HFFc6 (cell line): ENCODE results near the gene ENO2. TPM values are rescaled to one million over a fixed set of nuclear protein-coding genes. Genes with fewer than 3 reads are reported as not detected.

ENCODE experiments used
- DNase-seq: peaks from one replicate; pipeline ENCODE4 v3.0.0-alpha.2; 2018
- H3K27ac Mint-ChIP-seq: 2 replicates; pipeline ENCODE4 v1.8.0; 2020; ENCODE audit warnings: mild to moderate bottlenecking, mixed read lengths
- H3K27me3 Mint-ChIP-seq: 2 replicates; pipeline ENCODE4 v1.8.0; 2021; ENCODE audit warnings: mild to moderate bottlenecking, moderate library complexity, mixed read lengths; ENCODE audit not compliant: insufficient read depth
- H3K36me3 Mint-ChIP-seq: 2 replicates; pipeline ENCODE4 v1.8.0; 2021; ENCODE audit warnings: low read depth, mixed read lengths
- H3K4me1 Mint-ChIP-seq: 2 replicates; pipeline ENCODE4 v1.8.0; 2020; ENCODE audit warnings: low read depth, mixed read lengths
- H3K4me3 Mint-ChIP-seq: 2 replicates; pipeline ENCODE4 v1.8.0; 2020; ENCODE audit warnings: mild to moderate bottlenecking, moderate library complexity, mixed read lengths
- H3K9me3 Mint-ChIP-seq: 2 replicates; pipeline ENCODE4 v1.8.0; 2020; ENCODE audit warnings: mild to moderate bottlenecking, mixed read lengths
- total RNA-seq, 6 experiments: library from RNA; stranded (reverse); fragmentation: NEBNext Ultra II Directional; extraction: Animal tissue kit (Norgen Biotek cat#: 25700); gene quantifications; 2 replicates in 1 of 6; 3 replicates in 5 of 6; pipeline ENCODE4 v1.2.3, GENCODE V29; 2021
- TF ChIP-seq, protein P1 (sequence below): fragments of 200-600 bp; sonication (generic); IDR thresholded peaks from 2 replicates; pipeline ENCODE4 v1.5.0; 2021; ENCODE audit warnings: antibody characterized with exemption, mild to moderate bottlenecking

ENO2 gene
- total RNA-seq, 6 experiments from 2014 or later, result 18.9 to 26.9 (median 24.7) TPM

DNA sequence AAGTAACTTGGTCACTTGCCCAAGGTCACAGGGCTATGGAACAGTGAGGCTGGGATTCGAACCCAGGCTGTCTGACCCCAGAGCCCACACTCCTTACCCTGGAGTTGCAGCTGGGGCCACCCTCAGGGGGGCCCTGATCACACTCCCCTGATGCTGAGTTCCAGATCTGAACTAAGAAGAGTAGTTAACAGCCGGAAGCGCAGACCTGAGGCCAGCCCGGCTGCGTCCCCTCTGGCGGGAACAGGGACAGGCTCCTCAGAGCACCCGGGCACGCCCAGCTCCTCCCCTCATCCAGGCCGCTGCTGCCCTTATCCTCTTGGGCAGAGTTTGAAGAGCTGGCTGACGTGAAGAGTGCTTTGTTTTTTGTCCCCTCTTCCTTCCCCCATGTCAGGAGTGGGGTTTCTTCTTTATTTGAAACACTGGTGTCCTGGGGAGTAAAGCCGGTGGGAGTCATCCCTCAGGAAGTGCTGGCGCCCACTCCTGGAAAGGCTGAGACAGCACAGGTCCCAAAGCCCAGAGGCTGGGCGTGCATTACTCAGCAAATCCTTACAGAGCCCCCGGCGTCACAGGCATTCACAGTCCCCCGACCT lies 47.4 kb downstream of the ENO2 start:
- H3K36me3 Mint-ChIP-seq, result peaks cover 9% of the 10 kb centered on the region
- H3K4me1 Mint-ChIP-seq, result peaks cover 25% of the 10 kb centered on the region
- H3K4me3 Mint-ChIP-seq, result peak overlapping the region; percentile 61; the same call in 1 of the 2 replicates
- no peaks in the 10 kb centered on the region for H3K9me3 Mint-ChIP-seq
- peak overlapping the region; percentile 95 for H3K27ac Mint-ChIP-seq
- H3K27me3 Mint-ChIP-seq, result no peaks in the 10 kb centered on the region
- DNase-seq, result peak; percentile 45
- TF ChIP-seq, protein P1, sequence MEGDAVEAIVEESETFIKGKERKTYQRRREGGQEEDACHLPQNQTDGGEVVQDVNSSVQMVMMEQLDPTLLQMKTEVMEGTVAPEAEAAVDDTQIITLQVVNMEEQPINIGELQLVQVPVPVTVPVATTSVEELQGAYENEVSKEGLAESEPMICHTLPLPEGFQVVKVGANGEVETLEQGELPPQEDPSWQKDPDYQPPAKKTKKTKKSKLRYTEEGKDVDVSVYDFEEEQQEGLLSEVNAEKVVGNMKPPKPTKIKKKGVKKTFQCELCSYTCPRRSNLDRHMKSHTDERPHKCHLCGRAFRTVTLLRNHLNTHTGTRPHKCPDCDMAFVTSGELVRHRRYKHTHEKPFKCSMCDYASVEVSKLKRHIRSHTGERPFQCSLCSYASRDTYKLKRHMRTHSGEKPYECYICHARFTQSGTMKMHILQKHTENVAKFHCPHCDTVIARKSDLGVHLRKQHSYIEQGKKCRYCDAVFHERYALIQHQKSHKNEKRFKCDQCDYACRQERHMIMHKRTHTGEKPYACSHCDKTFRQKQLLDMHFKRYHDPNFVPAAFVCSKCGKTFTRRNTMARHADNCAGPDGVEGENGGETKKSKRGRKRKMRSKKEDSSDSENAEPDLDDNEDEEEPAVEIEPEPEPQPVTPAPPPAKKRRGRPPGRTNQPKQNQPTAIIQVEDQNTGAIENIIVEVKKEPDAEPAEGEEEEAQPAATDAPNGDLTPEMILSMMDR, result peak; percentile 71

DNA sequence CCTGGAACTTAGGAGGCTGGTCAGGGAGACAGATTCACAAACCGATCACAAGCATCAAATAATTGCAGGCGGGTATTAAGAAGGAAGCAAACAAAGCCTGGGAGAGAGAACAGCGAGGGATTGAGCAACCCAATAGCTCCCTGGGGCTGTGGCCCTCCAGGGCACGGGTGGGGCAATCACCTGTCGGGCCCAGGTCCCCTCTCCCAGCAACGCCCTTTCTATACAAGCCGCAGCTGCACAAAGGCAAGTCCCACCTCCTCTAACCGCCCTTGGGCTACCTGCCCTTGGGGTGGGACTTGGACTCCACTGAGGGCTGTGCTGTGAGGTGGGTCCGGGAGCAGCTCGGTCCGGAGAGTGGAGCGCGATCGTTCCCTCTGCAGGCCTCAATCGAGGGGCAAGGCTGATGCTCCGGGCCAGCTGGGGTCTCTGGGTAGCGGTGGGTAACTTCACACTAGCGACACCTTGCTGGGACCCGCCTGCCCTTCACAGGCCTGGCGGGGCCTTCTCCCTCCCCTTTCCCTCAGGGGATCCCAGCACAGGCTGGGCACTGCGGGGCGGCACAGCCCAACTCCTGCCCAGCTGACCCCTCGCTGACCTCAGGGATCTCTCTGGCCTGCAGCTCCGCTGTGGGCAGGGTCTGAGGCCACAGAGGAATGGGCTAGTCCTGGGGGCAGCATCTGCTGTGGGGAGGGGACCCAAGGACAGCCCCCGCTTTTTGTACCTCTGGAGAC lies 48.1 kb downstream of the ENO2 start:
- Mint-ChIP-seq H3K27ac (peak overlapping the region; percentile 95), H3K4me1 (peaks cover 25% of the 10 kb centered on the region), H3K9me3 (no peaks in the 10 kb centered on the region), H3K27me3 (no peaks in the 10 kb centered on the region), H3K36me3 (peaks cover 9% of the 10 kb centered on the region), H3K4me3 (no peak overlapping the region; the same call in 1 of the 2 replicates)
- DNase-seq, result no peak
- TF ChIP-seq, protein P1, result no peak

DNA sequence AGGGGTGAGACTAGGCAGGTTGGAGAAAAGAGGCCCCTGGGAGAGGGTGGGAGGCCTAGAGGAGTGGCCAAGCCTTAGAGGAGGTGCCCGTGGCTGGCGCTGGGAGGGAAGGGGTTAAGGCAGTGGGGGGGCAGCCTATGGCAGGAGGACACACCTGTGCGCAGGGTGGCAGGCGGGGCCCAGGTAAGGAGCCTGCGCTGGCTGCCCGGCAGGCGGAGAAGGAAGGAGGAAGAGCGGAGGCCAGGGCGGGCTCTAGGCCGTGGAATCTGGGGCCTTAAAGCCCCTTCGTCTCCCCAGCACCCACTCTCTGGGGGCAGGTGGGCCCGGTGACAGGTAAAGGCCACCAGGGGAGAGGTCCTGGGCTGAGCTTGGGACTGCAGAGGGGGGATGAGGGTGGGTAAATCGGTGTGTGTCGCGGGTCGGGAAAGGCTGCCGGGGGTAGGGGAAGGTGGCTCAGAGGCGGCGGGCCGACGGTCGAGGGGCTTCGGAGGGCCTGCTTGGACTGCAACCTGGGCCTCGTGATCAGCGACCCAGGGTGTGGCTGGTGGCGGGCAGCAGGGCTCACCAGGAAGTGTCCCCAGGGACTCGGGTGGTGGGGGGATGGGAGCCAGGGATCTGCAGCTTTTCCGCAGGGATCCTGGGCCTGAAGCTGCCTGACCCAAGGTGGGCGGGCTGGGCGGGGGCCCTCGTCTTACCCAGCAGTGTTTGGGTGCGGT lies 48.8 kb downstream of the ENO2 start:
- H3K9me3 Mint-ChIP-seq, result no peaks in the 10 kb centered on the region
- H3K36me3 Mint-ChIP-seq, result peaks cover 9% of the 10 kb centered on the region
- H3K27ac Mint-ChIP-seq, result 0 out of 2 replicates have a peak overlapping the region, but pooled peaks have one; percentile 33
- peaks cover 25% of the 10 kb centered on the region for H3K4me1 Mint-ChIP-seq
- DNase-seq, result no peak
- H3K27me3 Mint-ChIP-seq, result no peaks in the 10 kb centered on the region
- TF ChIP-seq, protein P1, result no peak
- no peak overlapping the region for H3K4me3 Mint-ChIP-seq

DNA sequence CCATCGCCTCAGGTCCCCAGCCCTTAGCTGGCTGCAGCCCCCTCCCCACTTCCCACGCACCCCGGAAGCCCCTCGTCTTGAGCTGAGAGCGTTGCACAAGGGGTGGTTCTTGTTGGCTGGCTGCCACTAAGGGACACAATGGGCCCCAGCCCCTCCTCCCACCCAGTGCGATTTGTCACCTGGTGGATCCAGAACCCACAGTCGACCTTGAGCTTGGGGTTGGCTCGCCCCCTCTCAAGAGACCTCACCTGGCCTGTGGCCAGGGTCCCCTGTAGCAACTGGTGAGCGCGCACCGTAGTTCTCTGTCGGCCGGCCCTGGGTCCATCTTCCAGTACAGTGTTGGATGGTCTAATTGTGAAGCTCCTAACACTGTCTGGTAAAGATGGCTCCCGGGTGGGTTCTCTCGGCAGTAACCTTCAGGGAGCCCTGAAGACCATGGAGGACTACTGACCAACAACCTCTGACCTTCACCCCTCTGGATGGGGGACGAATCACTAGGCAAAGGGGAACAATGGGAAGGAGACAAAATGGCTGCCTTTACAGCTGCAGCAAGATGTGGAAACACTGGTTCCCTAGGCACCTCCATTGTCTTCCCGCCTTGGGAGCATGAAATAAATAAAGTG lies 49.5 kb downstream of the ENO2 start:
- peaks cover 14% of the 10 kb centered on the region for H3K36me3 Mint-ChIP-seq
- no peak for DNase-seq
- H3K27ac Mint-ChIP-seq, result no peak overlapping the region
- H3K9me3 Mint-ChIP-seq, result no peaks in the 10 kb centered on the region
- H3K4me3 Mint-ChIP-seq, result no peak overlapping the region
- TF ChIP-seq, protein P1, result no peak
- H3K27me3 Mint-ChIP-seq, result no peaks in the 10 kb centered on the region
- H3K4me1 Mint-ChIP-seq, result peaks cover 31% of the 10 kb centered on the region

DNA sequence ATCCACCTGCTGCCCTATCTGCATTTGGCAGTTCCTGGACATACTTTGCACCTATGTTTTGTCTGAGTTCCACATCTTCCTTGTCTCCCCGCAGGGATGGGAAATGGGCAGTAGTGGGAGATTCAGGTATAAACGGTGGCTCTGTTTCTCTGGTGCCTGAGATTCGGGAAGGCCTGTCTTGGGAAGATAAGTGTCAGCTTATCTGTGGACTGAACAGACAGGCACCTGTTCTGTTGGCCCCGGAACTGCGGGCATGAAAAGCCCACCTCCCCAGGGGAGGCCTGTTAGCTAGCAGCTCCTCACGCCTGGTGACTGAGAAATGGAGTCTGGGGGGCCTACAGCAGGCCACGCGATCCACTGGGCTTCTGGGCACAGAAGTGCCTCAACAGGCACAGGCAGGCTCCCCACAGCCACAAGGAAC lies 50.2 kb downstream of the ENO2 start:
- Mint-ChIP-seq H3K4me3 (no peak overlapping the region), H3K4me1 (peaks cover 37% of the 10 kb centered on the region), H3K36me3 (peaks cover 19% of the 10 kb centered on the region), H3K27me3 (no peaks in the 10 kb centered on the region), H3K9me3 (no peaks in the 10 kb centered on the region), H3K27ac (peak overlapping the region; percentile 69)
- no peak for DNase-seq
- TF ChIP-seq, protein P1, result no peak
